ENCODE measurements around the gene PLCD3. TPM values are rescaled to one million over a fixed set of nuclear protein-coding genes. Genes with fewer than 3 reads are reported as not detected.

Gene PLCD3
- total RNA-seq, 4 donors from 2014 or later: 11.6 to 44.4 (median 18.4) TPM

- H3K27ac ChIP-seq: peak within 1 kb of the TSS; percentile 88 to 99 (median 96)
- no peaks in the 10 kb centered on the region for H3K27me3 ChIP-seq
- DNase-seq: peak; percentile 99 to 100 (median 99)
- H3K36me3 ChIP-seq: no peaks in the 10 kb centered on the region
- peak within 1 kb of the TSS; percentile 65 to 83 (median 72) for H3K4me3 ChIP-seq
- H3K4me1 ChIP-seq: peaks cover 3 to 48% (median 24%) of the 10 kb centered on the region in 4 donors
- TF ChIP-seq POLR2A (IDR thresholded peaks at IDR 0.05) (peak; percentile 99 to 100), CTCF (IDR thresholded peaks at IDR 0.05) (peak in 2 of 6 experiments; percentile 3 to 6)
- no peaks in the 10 kb centered on the region for H3K9me3 ChIP-seq
Measured at GRCh38 chr17:45148183-45149036, 16.1 kb upstream of the PLCD3 start, which contains the start of gene HEXIM1. HEXIM1 (plus strand) TSS chr17:45148475; CDS start chr17:45149191, 716 bp downstream.

GRCh38 chr17:45147581-45148182, 15.4 kb upstream of the PLCD3 start:
- peak; percentile 62 to 90 (median 85) for DNase-seq
- Histone ChIP-seq H3K4me1 (peaks cover 3 to 47% (median 24%) of the 10 kb centered on the region in 4 donors), H3K27me3 (no peaks in the 10 kb centered on the region), H3K4me3 (peak overlapping the region; percentile 50 to 83 (median 66)), H3K36me3 (no peaks in the 10 kb centered on the region), H3K27ac (peak overlapping the region; percentile 88 to 99 (median 96)), H3K9me3 (no peaks in the 10 kb centered on the region)
- TF ChIP-seq POLR2A (IDR thresholded peaks at IDR 0.05) (peak in 1 of 2 donors; percentile 28), CTCF (IDR thresholded peaks at IDR 0.05) (peak in 1 of 6 experiments; percentile 11)

DNA sequence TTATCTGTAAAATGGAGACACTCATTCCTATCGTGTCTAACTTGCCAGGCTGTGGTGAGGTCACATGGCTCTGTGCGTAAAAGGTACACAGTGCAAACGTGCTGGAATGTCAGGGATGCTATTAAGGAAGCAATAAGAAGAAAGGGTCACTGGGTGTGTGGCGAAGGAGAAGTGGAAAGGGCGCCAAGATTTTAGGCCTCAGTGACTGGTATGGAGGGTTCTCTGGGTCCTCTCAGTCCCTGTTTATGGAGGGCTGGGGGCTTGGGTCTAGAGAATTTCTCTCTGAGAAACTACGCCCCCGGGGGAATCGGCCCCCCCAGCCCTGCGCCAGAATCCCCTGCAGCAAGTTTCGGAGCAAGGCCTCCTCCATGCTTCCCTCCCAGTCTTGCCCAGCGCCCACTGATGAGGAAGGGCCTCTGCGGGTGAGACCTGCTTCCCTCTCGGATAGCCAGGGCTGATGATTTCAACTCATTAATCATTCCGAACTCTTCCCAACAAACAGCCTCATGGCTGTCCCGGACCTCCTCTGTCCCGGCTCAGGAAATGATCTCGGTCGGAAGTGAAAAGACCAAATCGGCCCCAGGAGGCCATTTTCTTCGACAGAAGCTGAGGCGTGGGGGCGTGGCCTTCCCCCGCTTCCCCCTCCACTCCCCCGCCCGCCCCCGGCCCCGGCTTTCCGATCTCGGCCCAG, 14.7 kb upstream of the PLCD3 start:
- Histone ChIP-seq H3K4me3 (peak overlapping the region; percentile 50 to 83 (median 66)), H3K9me3 (no peaks in the 10 kb centered on the region), H3K4me1 (peaks cover 3 to 41% (median 23%) of the 10 kb centered on the region in 4 donors), H3K27me3 (no peaks in the 10 kb centered on the region), H3K27ac (peak overlapping the region; percentile 88 to 99 (median 96)), H3K36me3 (no peaks in the 10 kb centered on the region)
- TF ChIP-seq POLR2A (IDR thresholded peaks at IDR 0.05) (peak; percentile 61 to 81), CTCF (IDR thresholded peaks at IDR 0.05) (no peak)
- peak; percentile 58 to 87 (median 78) for DNase-seq

- no peaks in the 10 kb centered on the region for H3K9me3 ChIP-seq
- no peaks in the 10 kb centered on the region for H3K36me3 ChIP-seq
- DNase-seq: no peak
- TF ChIP-seq CTCF (IDR thresholded peaks at IDR 0.05): no peak
- no peak for TF ChIP-seq POLR2A (IDR thresholded peaks at IDR 0.05)
- peak overlapping the region in 3 of 4 donors; percentile 50 to 83 (median 65) for H3K4me3 ChIP-seq
- peaks cover 3 to 36% (median 19%) of the 10 kb centered on the region in 4 donors for H3K4me1 ChIP-seq
- peak overlapping the region; percentile 88 to 99 (median 96) for H3K27ac ChIP-seq
- H3K27me3 ChIP-seq: no peaks in the 10 kb centered on the region
Measured at GRCh38 chr17:45146592-45146889, 14.2 kb upstream of the PLCD3 start.

GRCh38 chr17:45146166-45146565, 13.9 kb upstream of the PLCD3 start:
- Histone ChIP-seq H3K4me3 (peak overlapping the region in 1 of 4 donors; percentile 83), H3K4me1 (peaks cover 3 to 32% (median 17%) of the 10 kb centered on the region in 4 donors)
- no peak for DNase-seq

More at GRCh38 chr17:45146166-45146565, 13.9 kb upstream of the PLCD3 start:
- TF ChIP-seq CTCF (IDR thresholded peaks at IDR 0.05) (no peak), POLR2A (IDR thresholded peaks at IDR 0.05) (no peak)
- Histone ChIP-seq H3K27me3 (no peaks in the 10 kb centered on the region), H3K27ac (peak overlapping the region; percentile 88 to 99 (median 96)), H3K9me3 (no peaks in the 10 kb centered on the region), H3K36me3 (no peaks in the 10 kb centered on the region)

Measured in Peyer's patch (tissue), 4 donors.